GM23338 (cell line): ENCODE results near the gene SP8. TPM values are rescaled to one million over a fixed set of nuclear protein-coding genes. Genes with fewer than 3 reads are reported as not detected.

Source experiments
- ATAC-seq: fragments of 200-7000 bp; cut with Tn5 transposase; 3 replicates; pipeline ENCODE4 v1.9.1; 2020
- DNase-seq: peaks from one replicate; pipeline ENCODE4 v3.0.0-alpha.2; 2015; ENCODE audit warnings: low spot score
- H2AFZ ChIP-seq: fragments of 200-600 bp; sonication (generic); 2 replicates; pipeline ENCODE4 v1.8.0; 2016; ENCODE audit warnings: antibody characterized with exemption, mild to moderate bottlenecking, moderate library complexity
- H3F3A ChIP-seq: fragments of 200-600 bp; sonication (generic); replicated peaks from 2 replicates; pipeline ENCODE4 v1.8.0; 2017; ENCODE audit warnings: antibody characterized with exemption, mixed run types, low read depth
- H3K27ac ChIP-seq: fragments of 200-600 bp; sonication (generic); 2 replicates; pipeline ENCODE4 v1.6.1; 2016; ENCODE audit warnings: low read depth
- H3K27me3 ChIP-seq: fragments of 200-600 bp; sonication (generic); 2 replicates; pipeline ENCODE4 v1.8.0; 2016; ENCODE audit warnings: mild to moderate bottlenecking, mixed run types, moderate library complexity; ENCODE audit not compliant: insufficient read depth
- H3K36me3 ChIP-seq: fragments of 200-600 bp; sonication (generic); 2 replicates; pipeline ENCODE4 v1.8.0; 2016; ENCODE audit warnings: mild to moderate bottlenecking; ENCODE audit not compliant: insufficient read depth
- H3K4me1 ChIP-seq: fragments of 200-600 bp; sonication (generic); 2 replicates; pipeline ENCODE4 v1.8.0; 2016; ENCODE audit warnings: mild to moderate bottlenecking, moderate library complexity; ENCODE audit not compliant: insufficient read depth
- H3K4me2 ChIP-seq: fragments of 200-600 bp; sonication (generic); 2 replicates; pipeline ENCODE4 v1.7.1; 2017; ENCODE audit warnings: mixed run types
- H3K4me3 ChIP-seq: fragments of 200-600 bp; sonication (generic); 2 replicates; pipeline ENCODE4 v1.6.1; 2016; ENCODE audit warnings: mixed run types
- H3K79me2 ChIP-seq: fragments of 200-600 bp; sonication (generic); replicated peaks from 2 replicates; pipeline ENCODE4 v1.8.0; 2017; ENCODE audit warnings: mild to moderate bottlenecking; ENCODE audit not compliant: insufficient read depth
- H3K9me2 ChIP-seq: fragments of 200-600 bp; sonication (generic); 2 replicates; pipeline ENCODE4 v1.8.0; 2017; ENCODE audit not compliant: insufficient read depth
- H4K20me1 ChIP-seq: fragments of 200-600 bp; sonication (generic); replicated peaks from 2 replicates; pipeline ENCODE4 v1.8.0; 2017; ENCODE audit warnings: mild to moderate bottlenecking; ENCODE audit not compliant: insufficient read depth
- H3K27ac Mint-ChIP-seq: 2 replicates; pipeline ENCODE4 v1.8.0; 2020; ENCODE audit warnings: inconsistent platforms, mild to moderate bottlenecking, moderate library complexity, mixed read lengths
- H3K27me3 Mint-ChIP-seq: 3 replicates; pipeline ENCODE4 v1.8.0; 2022; ENCODE audit warnings: low read depth, mild to moderate bottlenecking, moderate library complexity, mixed read lengths, inconsistent platforms; ENCODE audit not compliant: insufficient read depth, poor library complexity
- H3K36me3 Mint-ChIP-seq: 3 replicates; pipeline ENCODE4 v1.8.0; 2021; ENCODE audit warnings: low read depth, mild to moderate bottlenecking, inconsistent platforms, moderate library complexity, mixed read lengths
- H3K4me1 Mint-ChIP-seq: 3 replicates; pipeline ENCODE4 v1.8.0; 2020; ENCODE audit warnings: mild to moderate bottlenecking, inconsistent platforms, mixed read lengths
- H3K4me3 Mint-ChIP-seq: 3 replicates; pipeline ENCODE4 v1.8.0; 2021; ENCODE audit warnings: moderate library complexity, mild to moderate bottlenecking, inconsistent platforms, mixed read lengths
- H3K9me3 Mint-ChIP-seq: 3 replicates; pipeline ENCODE4 v1.8.0; 2020; ENCODE audit warnings: moderate library complexity, mild to moderate bottlenecking, inconsistent platforms, mixed read lengths
- CREB1 ChIP-seq: fragments of 250-450 bp; sonication (Bioruptor Pico); IDR thresholded peaks from 2 replicates; pipeline ENCODE4 v1.5.0; 2020; ENCODE audit warnings: low read depth, mild to moderate bottlenecking, moderate library complexity
- EZH2 ChIP-seq: fragments of 200-600 bp; sonication (generic); IDR thresholded peaks from one replicate; pipeline ENCODE4 v1.8.0; 2017; ENCODE audit warnings: antibody characterized with exemption, mild to moderate bottlenecking, low read depth; ENCODE audit not compliant: unreplicated experiment
- EZH2phosphoT487 ChIP-seq: fragments of 200-600 bp; sonication (generic); IDR thresholded peaks from one replicate; pipeline ENCODE4 v1.8.1; 2018; ENCODE audit warnings: antibody characterized with exemption; ENCODE audit not compliant: unreplicated experiment
- JUNB ChIP-seq: IDR thresholded peaks from one replicate; pipeline ENCODE4 v1.6.1; 2016; ENCODE audit warnings: antibody characterized with exemption; ENCODE audit not compliant: unreplicated experiment
- NANOG ChIP-seq: IDR thresholded peaks from 2 replicates; pipeline ENCODE4 v1.6.1; 2016; ENCODE audit warnings: antibody characterized with exemption, borderline replicate concordance
- POLR2AphosphoS5 ChIP-seq: IDR thresholded peaks from 2 replicates; pipeline ENCODE4 v1.6.1; 2016; ENCODE audit warnings: antibody characterized with exemption, low read depth
- REST ChIP-seq: IDR thresholded peaks from one replicate; pipeline ENCODE4 v1.6.1; 2018; ENCODE audit warnings: antibody characterized with exemption; ENCODE audit not compliant: unreplicated experiment
- STAT1 ChIP-seq: IDR thresholded peaks from one replicate; pipeline ENCODE4 v1.6.1; 2016; ENCODE audit warnings: antibody characterized with exemption; ENCODE audit not compliant: unreplicated experiment
- ZNF114 ChIP-seq: fragments of 250-450 bp; sonication (Bioruptor Pico); IDR thresholded peaks from 2 replicates; pipeline ENCODE4 v1.5.0; 2020; ENCODE audit warnings: mild to moderate bottlenecking, moderate library complexity
- ZNF331 ChIP-seq: fragments of 250-450 bp; sonication (Bioruptor Pico); IDR thresholded peaks from 2 replicates; pipeline ENCODE4 v1.5.0; 2020; ENCODE audit warnings: low read depth, mild to moderate bottlenecking, moderate library complexity
- polyA plus RNA-seq: library from polyadenylated mRNA; unstranded; fragments of >200 nt; fragmentation: Nextera tagmentation; extraction: Ambion mirVana; gene quantifications from 2 replicates; pipeline ENCODE4 v1.2.1, GENCODE V29; 2016
- total RNA-seq: library from RNA; depleted of rRNA; stranded (reverse); fragments of >200 nt; shearing (Covaris generic); gene quantifications from 2 replicates; pipeline ENCODE4 v1.2.3, GENCODE V29; 2014
- TF ChIP-seq, protein P1 (sequence below), 2 experiments: fragments of 200-600 bp in 1 of 2; sonication (generic) in 1 of 2; conservative IDR thresholded peaks; 2 replicates each; pipeline versions ENCODE4 v1.5.1 to v1.6.1; 2016 to 2017; ENCODE audit warnings: antibody characterized with exemption in 2 of 2, low read depth in 2 of 2, mild to moderate bottlenecking in 2 of 2, moderate library complexity in 1 of 2
- TF ChIP-seq, protein P2 (sequence below): IDR thresholded peaks from 2 replicates; pipeline ENCODE4 v1.6.1; 2016; ENCODE audit warnings: antibody characterized with exemption

Gene SP8
- total and polyA plus RNA-seq, 2 experiments from 2014 or later = 3.7 to 6.7 TPM

DNA sequence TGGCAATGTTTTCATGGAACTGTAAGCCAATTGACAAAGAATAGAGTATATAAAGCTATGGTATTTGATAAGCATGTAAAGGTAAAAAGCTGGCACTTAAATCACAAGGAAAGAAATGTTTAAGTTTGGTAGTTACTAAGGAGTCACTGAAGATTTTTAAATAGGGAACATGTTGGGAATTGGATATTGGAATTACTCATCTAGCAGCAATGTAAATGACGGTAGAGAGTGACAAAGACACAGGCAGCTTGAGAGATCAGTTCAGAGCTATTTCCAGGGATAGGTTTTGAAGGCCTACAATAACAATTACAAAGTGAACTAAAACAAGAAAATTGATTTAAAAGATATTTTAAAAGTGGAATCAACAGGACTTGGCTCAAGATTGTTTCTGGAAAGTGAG is 36.8 kb downstream of the SP8 start:
- DNase-seq (no peak), ATAC-seq (no peak)
- H3K27ac ChIP-seq = no peak overlapping the region
- no peak overlapping the region for H3K4me2 ChIP-seq
- Mint-ChIP-seq H3K4me3 (no peak overlapping the region), H3K27ac (no peak overlapping the region), H3K36me3 (no peaks in the 10 kb centered on the region), H3K9me3 (no peaks in the 10 kb centered on the region), H3K4me1 (peaks cover 14% of the 10 kb centered on the region), H3K27me3 (peaks cover 6% of the 10 kb centered on the region)
- TF ChIP-seq EZH2 = no peak
- TF ChIP-seq POLR2AphosphoS5 = no peak
- TF ChIP-seq STAT1 = no peak
- TF ChIP-seq ZNF114 (CRISPR knock-in tag) = no peak
- TF ChIP-seq REST = no peak
- TF ChIP-seq JUNB = no peak
- TF ChIP-seq ZNF331 = no peak
- TF ChIP-seq, protein P1, sequence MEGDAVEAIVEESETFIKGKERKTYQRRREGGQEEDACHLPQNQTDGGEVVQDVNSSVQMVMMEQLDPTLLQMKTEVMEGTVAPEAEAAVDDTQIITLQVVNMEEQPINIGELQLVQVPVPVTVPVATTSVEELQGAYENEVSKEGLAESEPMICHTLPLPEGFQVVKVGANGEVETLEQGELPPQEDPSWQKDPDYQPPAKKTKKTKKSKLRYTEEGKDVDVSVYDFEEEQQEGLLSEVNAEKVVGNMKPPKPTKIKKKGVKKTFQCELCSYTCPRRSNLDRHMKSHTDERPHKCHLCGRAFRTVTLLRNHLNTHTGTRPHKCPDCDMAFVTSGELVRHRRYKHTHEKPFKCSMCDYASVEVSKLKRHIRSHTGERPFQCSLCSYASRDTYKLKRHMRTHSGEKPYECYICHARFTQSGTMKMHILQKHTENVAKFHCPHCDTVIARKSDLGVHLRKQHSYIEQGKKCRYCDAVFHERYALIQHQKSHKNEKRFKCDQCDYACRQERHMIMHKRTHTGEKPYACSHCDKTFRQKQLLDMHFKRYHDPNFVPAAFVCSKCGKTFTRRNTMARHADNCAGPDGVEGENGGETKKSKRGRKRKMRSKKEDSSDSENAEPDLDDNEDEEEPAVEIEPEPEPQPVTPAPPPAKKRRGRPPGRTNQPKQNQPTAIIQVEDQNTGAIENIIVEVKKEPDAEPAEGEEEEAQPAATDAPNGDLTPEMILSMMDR (conservative IDR thresholded peaks at IDR 0.05; ENCODE audit: low read depth in 2 of 2) = no peak
- TF ChIP-seq EZH2phosphoT487 = no peak
- TF ChIP-seq CREB1 (CRISPR knock-in tag) = no peak
- no peaks in the 10 kb centered on the region for H3K9me2 ChIP-seq
- no peaks in the 10 kb centered on the region for H3F3A ChIP-seq
- H3K36me3 ChIP-seq = no peaks in the 10 kb centered on the region
- no peaks in the 10 kb centered on the region for H3K4me1 ChIP-seq
- no peaks in the 10 kb centered on the region for H3K27me3 ChIP-seq
- H4K20me1 ChIP-seq = no peaks in the 10 kb centered on the region
- no peak overlapping the region for H3K4me3 ChIP-seq
- no peak overlapping the region for H2AFZ ChIP-seq
- H3K79me2 ChIP-seq = no peaks in the 10 kb centered on the region

DNA sequence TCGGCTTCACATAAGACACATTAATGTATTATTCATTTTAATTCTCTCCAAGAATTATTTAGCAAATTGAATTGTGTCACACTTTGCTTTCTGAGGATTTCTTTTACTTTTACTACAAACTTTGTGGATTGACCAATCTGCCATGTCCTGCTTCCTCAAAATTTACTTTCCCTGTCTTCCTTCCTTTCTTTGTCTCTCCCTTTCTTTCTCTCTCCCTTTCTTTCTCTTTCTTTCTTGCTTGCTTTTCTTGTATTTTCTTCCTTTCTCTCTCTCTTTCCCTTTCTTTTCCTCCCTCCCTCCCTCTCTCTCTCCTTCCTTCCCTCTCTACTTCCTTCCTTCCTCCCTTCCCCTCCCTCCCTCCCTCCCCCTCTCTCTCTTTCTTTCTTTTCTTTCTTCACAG is 37.8 kb downstream of the SP8 start:
- no peak overlapping the region for H3K27ac Mint-ChIP-seq
- no peak for TF ChIP-seq STAT1
- TF ChIP-seq, protein P2, sequence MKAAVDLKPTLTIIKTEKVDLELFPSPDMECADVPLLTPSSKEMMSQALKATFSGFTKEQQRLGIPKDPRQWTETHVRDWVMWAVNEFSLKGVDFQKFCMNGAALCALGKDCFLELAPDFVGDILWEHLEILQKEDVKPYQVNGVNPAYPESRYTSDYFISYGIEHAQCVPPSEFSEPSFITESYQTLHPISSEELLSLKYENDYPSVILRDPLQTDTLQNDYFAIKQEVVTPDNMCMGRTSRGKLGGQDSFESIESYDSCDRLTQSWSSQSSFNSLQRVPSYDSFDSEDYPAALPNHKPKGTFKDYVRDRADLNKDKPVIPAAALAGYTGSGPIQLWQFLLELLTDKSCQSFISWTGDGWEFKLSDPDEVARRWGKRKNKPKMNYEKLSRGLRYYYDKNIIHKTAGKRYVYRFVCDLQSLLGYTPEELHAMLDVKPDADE = no peak
- no peak for TF ChIP-seq CREB1 (CRISPR knock-in tag)
- TF ChIP-seq JUNB = no peak
- no peak for TF ChIP-seq POLR2AphosphoS5
- TF ChIP-seq ZNF331 = no peak
- no peak for TF ChIP-seq EZH2
- no peak for TF ChIP-seq ZNF114 (CRISPR knock-in tag)
- no peak for TF ChIP-seq EZH2phosphoT487
- TF ChIP-seq REST = no peak
- no peak for TF ChIP-seq NANOG
- Histone ChIP-seq H3K27ac (no peak overlapping the region), H4K20me1 (no peaks in the 10 kb centered on the region), H3K36me3 (no peaks in the 10 kb centered on the region), H3K4me1 (no peaks in the 10 kb centered on the region), H3K4me3 (no peak overlapping the region), H2AFZ (no peak overlapping the region), H3K27me3 (no peaks in the 10 kb centered on the region), H3K79me2 (no peaks in the 10 kb centered on the region), H3K9me2 (no peaks in the 10 kb centered on the region), H3F3A (no peaks in the 10 kb centered on the region), H3K4me2 (no peak overlapping the region)
- no peaks in the 10 kb centered on the region for H3K36me3 Mint-ChIP-seq
- DNase-seq = no peak
- H3K9me3 Mint-ChIP-seq = no peaks in the 10 kb centered on the region
- ATAC-seq = no peak
- H3K4me3 Mint-ChIP-seq = no peak overlapping the region
- peaks cover 14% of the 10 kb centered on the region for H3K4me1 Mint-ChIP-seq
- peaks cover 8% of the 10 kb centered on the region for H3K27me3 Mint-ChIP-seq
